Hematopoietic multipotent progenitor cell treated with erythropoietin and hydrocortisone succinate and interleukin-3 and kit ligand, for 4 days (in vitro differentiated cells): ENCODE data around the gene AKAP10.
"Not testable (repeated sequence)": the region's sequence is repeated elsewhere in the genome, so short reads cannot be mapped to it uniquely, and the experiment has no call there.

Experiments used
- DNase-seq: peaks from one replicate; pipeline ENCODE4 v3.0.0-alpha.2; 2015

The AKAP10 gene, protein sequence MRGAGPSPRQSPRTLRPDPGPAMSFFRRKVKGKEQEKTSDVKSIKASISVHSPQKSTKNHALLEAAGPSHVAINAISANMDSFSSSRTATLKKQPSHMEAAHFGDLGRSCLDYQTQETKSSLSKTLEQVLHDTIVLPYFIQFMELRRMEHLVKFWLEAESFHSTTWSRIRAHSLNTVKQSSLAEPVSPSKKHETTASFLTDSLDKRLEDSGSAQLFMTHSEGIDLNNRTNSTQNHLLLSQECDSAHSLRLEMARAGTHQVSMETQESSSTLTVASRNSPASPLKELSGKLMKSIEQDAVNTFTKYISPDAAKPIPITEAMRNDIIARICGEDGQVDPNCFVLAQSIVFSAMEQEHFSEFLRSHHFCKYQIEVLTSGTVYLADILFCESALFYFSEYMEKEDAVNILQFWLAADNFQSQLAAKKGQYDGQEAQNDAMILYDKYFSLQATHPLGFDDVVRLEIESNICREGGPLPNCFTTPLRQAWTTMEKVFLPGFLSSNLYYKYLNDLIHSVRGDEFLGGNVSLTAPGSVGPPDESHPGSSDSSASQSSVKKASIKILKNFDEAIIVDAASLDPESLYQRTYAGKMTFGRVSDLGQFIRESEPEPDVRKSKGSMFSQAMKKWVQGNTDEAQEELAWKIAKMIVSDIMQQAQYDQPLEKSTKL

DNA sequence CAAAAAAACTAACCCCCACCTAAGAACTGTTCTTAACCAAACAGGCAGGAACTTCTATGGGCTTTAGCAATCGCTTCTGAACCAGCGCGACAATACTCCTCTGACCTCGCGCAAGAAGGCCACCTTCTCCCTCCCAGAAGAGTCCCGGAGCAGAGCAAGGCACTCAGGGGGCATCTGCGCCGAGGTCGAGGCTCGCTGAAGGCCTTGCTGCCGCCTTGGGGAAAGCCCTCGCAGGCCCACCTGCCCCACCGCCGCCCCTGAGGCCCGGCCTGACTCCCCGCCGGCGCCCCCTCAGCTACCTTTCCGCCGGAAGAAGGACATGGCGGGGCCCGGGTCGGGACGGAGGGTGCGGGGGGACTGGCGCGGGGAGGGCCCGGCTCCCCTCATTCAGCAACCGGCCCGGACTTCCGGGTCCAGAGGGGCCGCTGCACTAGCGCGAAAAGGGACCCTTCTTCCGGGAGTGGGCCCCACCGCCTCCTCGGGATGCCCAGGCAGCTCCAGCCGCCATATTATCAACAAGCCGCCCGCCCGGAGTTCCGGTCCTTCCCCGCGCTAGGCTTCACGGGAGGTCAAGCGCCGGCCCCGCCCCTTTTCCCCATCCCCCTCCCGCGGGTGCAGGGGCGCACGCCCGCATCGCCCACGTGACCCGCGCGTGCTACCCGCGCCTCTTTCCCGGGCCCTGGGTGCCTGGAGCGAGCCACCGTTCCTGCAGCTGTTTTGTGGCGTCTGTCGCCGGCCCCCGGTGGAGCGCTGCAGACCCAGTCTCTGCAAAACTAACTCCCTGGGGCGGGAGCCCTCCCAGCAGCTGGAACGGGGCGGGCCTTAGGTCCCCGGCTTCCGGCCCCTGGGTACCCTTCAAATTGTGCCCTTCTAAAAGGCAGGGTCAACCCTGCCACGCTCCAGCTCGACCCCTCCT lies at the start of gene AKAP10:
Gene AKAP10, minus strand, starts transcription at position 536 of the 916 bp plus-strand sequence. Its CDS starts 149 bp downstream, at position 387.
- peak; percentile 98 for DNase-seq

DNA sequence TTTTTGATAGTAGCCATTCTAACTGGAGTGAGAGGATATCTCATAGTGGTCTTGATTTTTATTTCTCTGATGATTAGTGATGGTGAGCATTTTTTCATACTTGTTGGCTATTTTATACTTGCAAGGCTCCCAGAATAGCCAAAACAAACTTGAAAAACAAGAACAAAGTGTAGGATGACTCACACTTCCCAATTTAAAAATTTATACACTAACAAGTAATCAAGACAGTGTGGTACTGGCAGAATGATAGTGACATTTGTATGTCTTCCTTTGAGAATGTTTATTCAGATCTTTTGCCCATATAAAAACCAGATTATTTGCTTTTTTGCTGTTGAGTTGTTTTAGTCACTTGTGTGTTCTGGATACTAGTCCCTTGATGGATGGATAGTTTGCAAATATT lies 49.3 kb upstream of the AKAP10 start:
- no peak for DNase-seq

DNA sequence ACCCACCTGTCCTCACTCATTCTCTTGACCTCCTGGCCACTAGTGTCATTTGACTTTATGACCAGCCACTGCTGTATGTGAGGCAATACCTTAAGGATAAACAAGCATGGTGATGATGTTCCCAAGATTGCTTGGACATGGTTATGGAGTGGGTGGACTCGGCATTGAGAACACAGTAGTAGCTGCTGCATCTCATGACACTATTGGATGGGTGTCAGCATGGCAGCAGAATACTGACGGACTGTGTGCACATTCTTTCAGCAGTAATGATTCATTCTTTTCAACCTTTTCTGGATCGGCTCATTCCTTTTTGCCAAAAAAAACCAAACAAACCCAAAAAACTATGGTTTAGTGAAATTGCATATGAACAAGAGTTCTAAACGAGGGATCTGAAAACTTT lies 45.1 kb upstream of the AKAP10 start:
- DNase-seq: no peak

DNA sequence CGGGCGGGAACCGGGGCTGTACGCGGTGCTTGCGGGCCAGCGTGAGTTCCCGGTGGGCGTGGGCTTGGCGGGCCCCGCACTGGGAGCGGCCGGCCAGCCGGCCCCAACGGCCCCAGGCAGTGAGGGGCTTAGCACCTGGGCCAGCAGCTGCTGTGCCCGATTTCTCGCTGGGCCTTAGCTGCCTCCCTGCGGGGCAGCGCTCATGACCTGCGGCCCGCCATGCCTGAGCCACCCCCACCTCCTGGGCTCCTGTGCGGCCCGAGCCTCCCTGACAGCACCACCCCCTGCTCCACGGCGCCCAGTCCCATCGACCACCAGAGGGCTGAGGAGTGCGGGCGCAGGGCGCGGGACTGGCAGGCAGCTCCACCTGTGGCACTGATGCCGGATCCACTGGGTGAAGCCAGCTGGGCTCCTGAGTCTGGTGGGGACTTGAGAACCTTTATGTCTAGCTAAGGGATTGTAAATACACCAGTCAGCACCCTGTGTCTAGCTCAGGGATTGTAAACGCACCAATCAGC lies 38.9 kb upstream of the AKAP10 start:
- not testable (repeated sequence) for DNase-seq

DNA sequence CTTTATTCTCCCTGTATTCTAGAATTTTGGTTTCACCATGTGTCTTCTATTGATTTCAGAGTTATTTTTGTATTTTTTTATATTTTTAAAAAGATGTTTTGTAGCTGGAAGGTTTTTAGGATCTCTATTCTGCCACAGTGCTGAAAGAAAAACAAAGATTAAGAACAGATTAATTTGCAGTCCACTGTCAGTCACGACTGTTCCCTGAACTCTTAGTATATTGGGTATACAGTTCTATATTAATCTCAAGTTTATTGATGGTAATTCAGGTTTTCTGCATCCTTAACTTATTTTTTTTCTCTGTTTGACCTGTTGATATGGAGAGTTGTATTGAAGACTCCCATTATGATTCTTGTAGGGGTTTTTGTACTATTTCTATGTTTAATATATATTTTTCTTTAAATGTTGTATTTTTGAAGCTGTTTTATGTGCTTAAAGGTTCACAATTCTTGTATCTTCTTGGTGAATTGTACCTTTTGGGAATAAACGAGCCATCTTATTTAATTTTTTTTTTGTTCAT lies 34.4 kb upstream of the AKAP10 start:
- DNase-seq: no peak

DNA sequence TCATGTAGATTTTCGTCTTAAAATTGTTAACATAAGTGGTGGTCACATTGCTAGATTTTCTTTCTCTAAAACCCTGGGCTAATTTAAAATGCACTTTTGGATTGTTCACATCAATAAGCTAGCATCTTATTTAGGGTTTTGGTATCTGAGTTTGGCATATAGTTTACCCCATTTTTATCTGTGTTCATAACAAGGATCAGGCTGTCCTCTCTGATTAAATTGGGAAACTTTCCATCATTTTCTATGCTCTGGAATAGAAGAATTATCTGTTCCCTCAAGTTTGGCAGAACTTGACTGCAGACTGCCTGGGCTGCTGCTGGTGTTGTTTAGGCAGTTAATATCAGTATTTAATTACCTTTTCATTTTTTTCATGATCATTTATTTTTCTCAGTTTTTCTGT lies 33.3 kb upstream of the AKAP10 start:
- DNase-seq: peak; percentile 30

DNA sequence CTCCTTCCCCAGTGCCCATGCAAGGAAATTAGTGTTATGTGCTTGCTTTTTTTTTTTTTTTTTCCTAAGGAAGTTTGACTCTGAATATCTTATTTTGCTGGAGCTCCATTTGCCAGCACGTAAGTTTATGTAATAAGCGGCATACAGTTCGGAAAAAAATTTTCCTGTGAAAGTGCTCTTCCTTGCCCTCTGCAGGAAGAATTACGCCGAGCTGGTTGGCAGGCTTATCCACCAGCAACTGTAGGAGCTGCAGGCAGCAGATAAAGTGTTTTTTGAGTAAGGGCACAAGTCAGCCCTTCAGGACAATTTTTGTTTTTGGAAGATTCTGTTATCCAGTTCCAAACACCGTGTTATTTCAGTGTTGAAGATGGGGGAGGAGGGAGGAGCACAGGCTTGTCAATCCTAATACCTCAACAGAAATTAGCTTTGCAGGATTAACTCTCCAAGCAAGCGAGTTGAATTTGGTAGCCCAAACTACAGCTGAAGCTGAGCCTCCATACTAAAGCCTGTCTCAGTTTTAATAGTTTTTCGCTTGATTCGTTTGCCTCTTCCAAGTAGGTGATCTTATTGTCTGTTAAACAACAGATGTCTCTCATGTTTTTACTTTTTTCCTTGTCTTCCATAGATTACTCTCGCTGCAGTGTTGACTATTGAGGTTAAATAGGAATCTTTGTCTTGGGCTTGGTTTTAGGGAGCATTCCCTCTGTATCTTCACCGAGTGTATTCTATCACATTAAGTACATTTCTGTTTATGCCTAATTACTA lies 32.7 kb upstream of the AKAP10 start:
- peak; percentile 97 for DNase-seq

DNA sequence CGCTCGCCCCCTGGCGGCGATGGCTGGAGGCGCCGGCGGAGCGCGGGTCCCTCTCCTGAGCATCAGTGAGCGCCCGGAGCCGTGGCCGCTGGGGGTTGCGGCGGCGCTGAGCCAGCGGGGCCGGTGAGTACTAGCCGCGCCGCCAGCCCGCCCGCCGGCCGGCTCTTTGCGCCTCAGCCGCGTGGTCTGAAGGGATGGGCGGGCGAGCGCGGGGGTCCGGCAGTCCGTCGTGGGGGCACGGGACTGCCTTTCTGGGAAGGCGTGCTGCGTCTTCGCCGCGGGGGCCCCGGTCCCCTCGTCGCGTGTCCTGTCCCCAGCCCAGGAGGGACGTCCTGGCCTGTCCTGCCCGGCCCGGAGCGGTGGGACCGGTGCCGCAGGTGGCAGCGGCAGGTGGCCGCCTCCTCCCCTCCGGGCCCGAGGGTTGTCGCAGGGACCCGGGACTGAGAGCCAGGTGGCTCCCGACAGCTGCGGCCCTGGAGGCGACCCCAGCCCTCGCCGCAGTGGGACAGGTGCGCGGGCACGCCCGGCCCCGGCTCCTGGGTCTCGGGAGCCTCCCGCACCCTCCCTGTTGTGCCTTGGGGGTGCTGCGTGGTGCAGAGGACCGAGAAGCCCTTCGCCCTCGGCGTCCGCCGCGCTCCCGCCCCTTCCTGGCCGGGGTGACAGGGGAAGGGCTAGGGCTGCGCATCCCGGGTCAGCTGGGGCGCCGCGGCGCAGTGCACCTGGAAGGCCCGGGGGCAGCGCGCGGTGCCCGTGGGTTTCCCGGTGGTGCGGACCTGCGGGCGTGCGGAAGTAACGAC lies 31.9 kb upstream of the AKAP10 start, which contains the start of gene SPECC1:
Gene SPECC1, plus strand, starts transcription at position 58 of the 797 bp plus-strand sequence. CDS start 87,293 bp downstream, outside the sequence.
- DNase-seq: peak; percentile 91

DNA sequence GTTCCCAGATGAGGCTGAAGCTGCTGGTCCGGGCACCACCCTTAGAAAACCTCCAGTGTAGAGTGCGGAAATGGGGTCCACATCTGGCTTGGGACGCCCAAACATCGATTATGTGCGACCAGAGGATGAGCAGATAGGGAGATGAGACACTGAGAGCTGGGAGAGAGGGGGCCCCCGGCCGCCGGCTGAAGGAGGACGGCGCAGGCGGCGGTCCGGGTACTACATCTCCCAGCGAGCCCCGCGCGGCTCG lies 31.3 kb upstream of the AKAP10 start:
- DNase-seq: no peak

DNA sequence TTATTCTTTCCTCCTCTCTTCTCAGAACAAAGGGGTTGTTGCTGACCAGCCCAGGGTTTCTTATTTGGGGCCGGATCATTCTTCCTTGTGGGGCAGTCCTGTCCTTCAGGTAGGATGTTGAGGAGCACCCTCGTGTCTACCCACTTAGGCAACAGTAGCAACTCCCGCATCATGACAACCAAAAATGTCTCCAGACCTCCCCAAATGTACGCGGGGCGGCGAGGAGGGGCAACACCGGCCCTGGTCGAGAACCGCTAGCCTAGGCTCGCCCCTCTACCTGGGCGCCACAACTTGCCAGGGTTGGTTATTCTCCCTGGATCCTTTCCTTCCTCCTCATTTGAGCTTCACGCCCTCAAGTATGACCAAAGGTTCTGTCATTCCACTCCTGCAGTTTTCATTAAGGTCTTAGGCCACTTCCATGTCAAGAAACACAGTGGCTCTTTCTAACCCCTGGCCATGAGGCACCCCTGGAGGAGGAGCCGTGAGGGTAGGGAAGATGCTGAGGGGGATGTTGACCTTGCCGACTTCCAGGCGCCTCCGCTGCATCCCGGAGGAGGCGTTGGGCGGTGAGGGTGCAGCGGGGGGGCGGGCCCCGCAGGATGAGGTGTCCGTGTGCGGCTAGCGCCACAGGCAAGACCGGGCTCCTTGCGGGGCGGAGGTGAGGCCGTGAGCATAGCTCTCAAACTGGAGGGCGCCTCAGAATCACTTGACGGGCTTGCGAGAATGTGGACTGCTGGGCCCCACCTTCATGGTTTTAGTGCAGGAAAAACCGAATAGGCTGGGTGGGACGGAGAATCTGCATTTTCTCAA lies 30.8 kb upstream of the AKAP10 start:
- DNase-seq: no peak

DNA sequence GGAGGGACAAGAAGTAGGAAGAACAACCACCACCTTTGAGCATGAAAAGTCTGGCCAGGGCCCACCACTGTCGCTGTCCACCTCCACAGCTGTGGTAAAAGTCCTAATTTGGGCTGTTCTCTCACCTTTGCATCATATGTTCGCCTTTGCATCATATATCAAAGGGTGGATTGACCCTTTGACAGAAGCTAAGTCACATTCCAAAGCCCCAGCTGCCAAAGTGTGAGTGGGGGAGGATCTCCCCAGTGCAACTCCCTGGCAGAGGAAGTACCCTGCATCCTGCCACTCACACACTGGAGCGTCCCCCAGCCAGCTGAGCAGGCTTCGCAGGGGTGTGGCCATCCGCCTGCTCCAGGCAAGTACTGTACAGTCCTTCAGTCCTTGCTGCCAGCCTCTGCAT lies 18.9 kb upstream of the AKAP10 start:
- DNase-seq: peak; percentile 67

DNA sequence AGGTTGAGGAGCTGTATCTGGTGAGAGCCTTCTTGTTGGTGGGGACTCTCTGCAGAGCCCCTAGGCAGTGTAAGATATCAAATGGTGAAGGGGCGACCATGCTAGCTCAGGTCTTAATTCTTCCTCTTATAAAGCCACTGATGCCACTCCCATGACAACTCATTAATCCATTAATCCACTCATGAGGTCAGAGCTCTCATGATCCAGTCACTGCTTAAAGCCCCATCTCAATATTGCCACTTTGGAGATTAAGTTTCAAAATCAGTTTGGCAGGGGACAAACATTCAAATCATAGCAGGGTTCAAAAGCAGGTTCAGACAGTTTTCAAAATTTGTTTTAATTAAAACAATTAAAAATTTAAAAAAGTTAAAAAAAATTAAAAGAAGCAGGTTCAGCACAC lies 18.5 kb upstream of the AKAP10 start:
- DNase-seq: no peak

DNA sequence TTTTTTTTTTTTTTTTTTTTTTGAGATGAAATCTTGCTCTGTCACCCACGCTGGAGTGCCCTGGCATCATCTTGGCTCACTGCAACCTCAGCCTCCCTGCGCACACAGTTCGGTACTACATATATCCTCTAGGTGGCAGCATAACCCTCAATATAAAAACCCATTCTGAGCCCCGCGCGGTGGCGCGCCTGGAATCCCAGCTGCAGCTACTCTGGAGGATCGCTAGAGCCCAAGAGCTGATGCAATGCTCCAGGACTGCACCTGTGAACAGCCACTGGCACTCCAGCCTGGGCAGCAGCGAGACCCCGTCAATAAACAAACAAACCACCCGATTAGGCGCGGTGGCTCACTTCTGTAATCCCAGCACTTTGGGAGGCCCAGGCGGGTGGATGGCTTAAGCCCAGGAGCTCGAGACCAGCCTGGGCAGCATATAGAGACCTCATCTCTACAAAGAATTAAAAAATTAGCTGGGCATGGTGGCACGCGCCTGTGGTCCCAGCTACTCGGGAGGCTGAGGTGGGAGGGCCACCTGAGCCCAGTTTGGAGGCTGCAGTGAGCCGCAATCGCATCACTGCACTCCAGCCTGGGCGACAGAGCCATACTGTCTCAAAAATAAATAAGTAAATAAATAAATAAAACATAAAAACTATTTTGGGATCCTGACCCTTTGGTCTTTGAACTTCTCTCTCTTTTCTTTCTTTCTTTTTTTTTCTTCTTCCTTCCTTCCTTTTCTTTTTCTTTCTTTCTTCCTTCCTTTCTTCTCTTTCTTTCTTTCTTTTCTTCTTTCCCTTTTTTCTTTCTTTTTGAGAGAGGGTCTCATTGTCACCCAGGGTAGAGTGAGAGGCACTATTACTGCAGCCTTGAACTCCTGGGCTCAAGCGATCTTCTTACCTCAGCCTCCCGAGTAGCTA lies 15.4 kb upstream of the AKAP10 start:
- peak; percentile 95 for DNase-seq

DNA sequence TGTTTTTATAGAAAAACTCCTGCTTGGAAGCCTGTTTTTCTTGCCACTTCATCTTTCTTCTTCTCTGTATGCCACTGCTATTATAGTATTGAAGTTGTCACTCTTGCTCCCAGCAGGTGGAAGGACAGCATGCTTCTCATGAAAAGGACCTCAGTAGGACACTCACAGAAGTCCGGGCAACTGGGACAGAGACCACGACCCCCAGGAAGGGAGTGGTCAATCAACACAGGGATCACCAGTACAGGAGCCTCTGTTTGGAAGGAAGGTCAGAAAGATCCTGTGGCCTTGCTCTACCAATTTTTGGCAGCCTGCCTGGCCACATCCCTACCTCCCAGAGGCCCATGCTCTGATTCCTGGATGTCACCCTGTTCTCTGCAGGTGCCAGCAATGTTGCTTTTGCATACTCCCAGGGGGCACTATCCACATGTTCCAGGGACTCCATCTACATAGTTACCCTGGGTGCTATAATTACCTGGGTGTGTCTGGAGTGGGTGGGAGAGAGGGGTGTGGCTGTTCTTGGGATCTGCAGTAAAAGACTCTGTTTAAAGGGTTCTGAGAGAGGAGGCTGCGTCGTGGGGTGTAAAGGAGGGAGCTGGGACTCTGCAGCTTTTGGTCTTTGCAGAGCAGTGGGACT lies 13.7 kb upstream of the AKAP10 start:
- no peak for DNase-seq

DNA sequence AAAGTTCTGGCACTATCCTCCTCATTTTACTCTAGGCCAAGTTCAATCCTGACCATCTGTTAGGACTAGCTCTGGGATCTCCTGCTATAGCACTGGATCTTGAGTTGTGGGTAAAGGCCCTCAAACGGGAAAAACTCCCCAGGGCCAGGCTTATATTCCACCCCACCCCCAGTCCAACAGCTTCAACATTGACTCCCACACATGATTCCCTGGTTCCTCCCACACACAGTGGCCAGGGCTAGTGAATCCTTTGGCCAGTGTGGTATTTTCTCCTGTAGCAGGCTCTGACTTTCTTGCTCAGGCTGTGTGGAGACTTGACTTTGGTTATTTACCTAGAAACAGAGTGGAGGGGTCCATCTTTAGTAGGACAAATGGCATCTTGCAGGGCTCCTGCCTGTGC lies 10.3 kb upstream of the AKAP10 start:
- DNase-seq: no peak

DNA sequence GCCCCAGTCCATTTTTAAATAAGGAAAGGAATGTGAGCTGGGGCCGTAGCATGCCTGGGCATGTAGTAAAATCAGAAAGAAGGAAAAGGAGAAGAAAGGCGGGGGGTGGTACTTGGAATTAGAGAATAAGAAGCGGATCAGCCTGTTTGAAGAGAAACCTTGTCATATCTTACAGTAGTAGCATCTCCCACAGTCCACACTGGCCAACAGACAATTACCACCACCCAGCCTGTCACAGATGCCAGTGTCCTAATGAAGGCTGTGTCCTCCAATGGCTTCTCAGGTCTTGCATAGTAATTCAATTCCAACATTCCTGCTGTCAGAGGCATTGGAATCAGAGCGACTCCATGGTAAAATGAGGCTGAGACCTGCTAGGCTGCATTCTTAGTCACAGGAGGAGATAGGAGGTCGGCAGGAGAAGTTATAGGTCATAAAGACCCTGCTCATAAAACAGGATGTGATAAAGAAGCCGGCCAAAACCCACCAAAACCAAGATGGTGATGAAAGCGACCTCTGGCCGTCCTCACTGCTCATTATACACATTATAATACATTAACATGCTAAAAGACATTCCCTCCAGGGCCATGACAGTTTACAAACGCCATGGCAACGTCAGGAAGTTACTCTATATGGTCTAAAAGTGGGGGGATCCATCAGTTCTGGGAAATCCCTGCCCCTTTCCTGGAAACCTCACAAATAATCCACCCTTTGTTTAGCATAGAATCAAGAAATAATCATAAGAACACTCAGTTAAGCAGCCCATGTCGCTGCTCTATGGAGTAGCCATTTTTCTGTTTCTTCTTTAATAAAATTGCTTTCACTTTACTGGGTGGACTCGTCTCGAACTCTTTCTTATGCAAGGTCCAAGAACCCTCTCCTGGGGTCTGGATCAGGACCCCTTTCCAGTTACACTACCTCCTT lies 9.6 kb upstream of the AKAP10 start:
- peak; percentile 37 for DNase-seq

DNA sequence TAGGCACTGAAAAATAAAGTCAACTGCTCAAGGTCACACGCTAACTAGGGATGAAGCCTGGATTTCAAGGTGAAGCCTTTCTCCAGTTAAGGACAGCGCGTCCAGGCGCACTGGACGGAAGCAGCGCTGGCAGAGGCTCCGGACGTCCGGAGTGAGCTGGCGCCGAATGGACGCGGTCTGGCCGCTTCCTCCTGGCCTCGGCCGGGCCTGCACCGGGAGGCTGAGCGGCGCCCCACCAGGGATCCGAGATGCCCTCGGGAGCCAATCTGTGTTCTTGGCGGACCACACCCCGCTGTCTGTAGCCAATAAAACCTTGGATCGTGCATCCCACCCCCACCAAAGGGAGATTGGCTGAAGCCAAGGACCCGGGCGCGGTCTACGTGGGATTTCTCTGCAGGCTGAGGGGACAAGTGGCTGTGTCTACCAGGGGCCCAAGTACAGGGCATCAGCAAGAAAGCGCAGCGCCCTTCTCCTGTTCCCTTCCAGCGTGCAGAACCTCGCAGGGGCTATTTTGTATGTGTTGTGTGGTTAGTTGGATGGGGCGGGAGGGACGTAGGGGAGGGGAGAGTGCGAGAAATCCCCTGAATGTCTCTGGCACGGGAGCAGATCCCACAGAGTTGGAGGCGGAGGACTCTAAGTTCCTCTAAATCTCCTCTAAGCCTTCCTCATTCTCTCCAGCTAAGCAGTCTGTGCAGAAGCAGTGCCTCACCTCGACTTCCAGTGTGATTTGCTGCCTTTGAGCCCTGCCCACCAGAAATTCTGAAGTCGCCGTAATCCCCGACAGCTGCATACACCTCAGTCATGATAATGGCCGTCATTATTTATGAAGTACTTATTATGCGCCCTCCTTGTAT lies 2.5 kb upstream of the AKAP10 start:
- DNase-seq: peak; percentile 49
